ENCODE data around the gene MUCL1. TPM values are rescaled to one million over a fixed set of nuclear protein-coding genes. Genes with fewer than 3 reads are reported as not detected.

MUCL1 gene, protein sequence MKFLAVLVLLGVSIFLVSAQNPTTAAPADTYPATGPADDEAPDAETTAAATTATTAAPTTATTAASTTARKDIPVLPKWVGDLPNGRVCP
- not detected for polyA plus RNA-seq

DNA sequence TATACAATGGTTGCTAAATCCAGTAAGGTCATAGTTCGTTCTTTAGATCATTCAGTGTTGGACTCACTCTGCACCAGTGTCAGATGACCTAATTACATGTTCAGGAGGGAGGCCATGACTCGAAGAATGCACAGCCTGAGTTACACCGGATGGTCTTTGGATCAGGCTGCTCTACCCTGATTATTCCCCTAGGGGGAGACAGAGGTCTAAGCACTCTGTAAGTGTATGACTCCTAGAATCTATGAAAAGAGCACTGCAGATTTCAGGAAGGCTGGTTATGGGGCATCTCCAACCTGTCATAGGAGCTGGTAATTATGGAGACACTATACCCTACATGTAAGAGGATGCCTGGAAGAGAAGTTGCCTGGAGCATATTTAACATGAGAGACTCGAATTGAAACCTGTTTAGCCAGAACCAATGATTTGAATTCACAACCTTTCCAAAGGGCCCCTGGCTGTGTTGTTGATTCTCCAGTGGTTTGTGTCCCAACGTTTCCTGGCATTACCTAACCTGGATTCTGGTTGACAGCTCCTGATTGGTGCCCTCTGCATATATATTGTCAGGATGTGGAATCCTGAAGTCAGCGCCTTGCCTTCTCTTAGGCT is at the start of gene MUCL1:
Gene MUCL1, plus strand, starts transcription at position 584 of the 606 bp plus-strand sequence. CDS start 67 bp downstream, outside the sequence.
- Histone ChIP-seq H3K27ac (ENCODE audit: low read depth in 2 of 2, low read length in 1 of 2) (no peak within 1 kb of the TSS), H3K27me3 (ENCODE audit: control insufficient read depth in 1 of 2, insufficient read depth in 2 of 2, low read length in 2 of 2) (no peaks in the 10 kb centered on the region), H3K4me3 (ENCODE audit: low read depth in 1 of 2, low read length in 2 of 2) (no peak within 1 kb of the TSS), H3K36me3 (ENCODE audit: control insufficient read depth in 2 of 2, insufficient read depth in 2 of 2, low read length in 1 of 2) (no peaks in the 10 kb centered on the region), H3K9me3 (ENCODE audit: control insufficient read depth in 2 of 2, insufficient read depth in 1 of 2, low read depth in 1 of 2, low read length in 1 of 2) (no peaks in the 10 kb centered on the region), H3K4me1 (ENCODE audit: control insufficient read depth in 2 of 2, insufficient read depth in 2 of 2, low read length in 1 of 2) (no peaks in the 10 kb centered on the region)
- WGBS, 2 donors = 28 to 35% methylated on average over 6 of the region's 6 CpGs

DNA sequence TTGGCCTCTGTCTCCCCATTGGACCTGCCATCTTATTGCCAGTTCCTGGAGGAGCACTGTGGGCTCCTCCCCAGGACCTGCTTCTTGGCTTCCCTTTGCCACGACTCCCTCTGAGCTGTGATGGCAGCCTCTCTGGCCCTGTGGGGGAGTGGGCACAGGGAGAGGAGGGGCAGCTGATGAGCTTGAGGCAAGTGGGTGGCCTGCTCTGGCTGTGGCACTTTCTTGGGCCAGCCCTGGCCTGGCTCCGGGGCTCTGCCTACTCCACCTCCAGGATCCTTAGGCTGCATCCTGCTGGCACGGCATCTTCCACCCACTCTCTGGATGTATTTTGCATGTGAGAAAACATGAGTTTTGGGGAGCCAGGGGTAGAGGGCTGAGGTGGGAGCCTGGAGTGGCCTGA is 32.6 kb upstream of the MUCL1 start:
- H3K36me3 ChIP-seq (ENCODE audit: control insufficient read depth in 2 of 2, insufficient read depth in 2 of 2, low read length in 1 of 2) = no peaks in the 10 kb centered on the region
- H3K27ac ChIP-seq (ENCODE audit: low read depth in 2 of 2, low read length in 1 of 2) = no peak overlapping the region
- no peaks in the 10 kb centered on the region for H3K27me3 ChIP-seq (ENCODE audit: control insufficient read depth in 1 of 2, insufficient read depth in 2 of 2, low read length in 2 of 2)
- 85 to 89% methylated on average over 3 of the region's 3 CpGs for whole genome bisulfite sequencing, 2 donors
- peaks cover 11 to 13% of the 10 kb centered on the region in 2 donors for H3K9me3 ChIP-seq (ENCODE audit: control insufficient read depth in 2 of 2, insufficient read depth in 1 of 2, low read depth in 1 of 2, low read length in 1 of 2)
- no peak overlapping the region for H3K4me3 ChIP-seq (ENCODE audit: low read depth in 1 of 2, low read length in 2 of 2)
- no peaks in the 10 kb centered on the region for H3K4me1 ChIP-seq (ENCODE audit: control insufficient read depth in 2 of 2, insufficient read depth in 2 of 2, low read length in 1 of 2)

- H3K9me3 ChIP-seq (ENCODE audit: control insufficient read depth in 2 of 2, insufficient read depth in 1 of 2, low read depth in 1 of 2, low read length in 1 of 2) = peaks cover 6 to 8% of the 10 kb centered on the region in 2 donors
- H3K27ac ChIP-seq (ENCODE audit: low read depth in 2 of 2, low read length in 1 of 2) = no peak overlapping the region
- no peaks in the 10 kb centered on the region for H3K36me3 ChIP-seq (ENCODE audit: control insufficient read depth in 2 of 2, insufficient read depth in 2 of 2, low read length in 1 of 2)
- WGBS, 2 donors = 92 to 98% methylated on average over 2 of the region's 2 CpGs
- H3K4me3 ChIP-seq (ENCODE audit: low read depth in 1 of 2, low read length in 2 of 2) = no peak overlapping the region
- H3K4me1 ChIP-seq (ENCODE audit: control insufficient read depth in 2 of 2, insufficient read depth in 2 of 2, low read length in 1 of 2) = no peaks in the 10 kb centered on the region
- no peaks in the 10 kb centered on the region for H3K27me3 ChIP-seq (ENCODE audit: control insufficient read depth in 1 of 2, insufficient read depth in 2 of 2, low read length in 2 of 2)
Observed at GRCh38 chr12:54824402-54824801, 29.9 kb upstream of the MUCL1 start.

GRCh38 chr12:54829511-54829910 is 24.8 kb upstream of the MUCL1 start:
- no peaks in the 10 kb centered on the region for H3K36me3 ChIP-seq (ENCODE audit: control insufficient read depth in 2 of 2, insufficient read depth in 2 of 2, low read length in 1 of 2)
- H3K4me3 ChIP-seq (ENCODE audit: low read depth in 1 of 2, low read length in 2 of 2) = no peak overlapping the region
- no peaks in the 10 kb centered on the region for H3K4me1 ChIP-seq (ENCODE audit: control insufficient read depth in 2 of 2, insufficient read depth in 2 of 2, low read length in 1 of 2)
- no peaks in the 10 kb centered on the region for H3K27me3 ChIP-seq (ENCODE audit: control insufficient read depth in 1 of 2, insufficient read depth in 2 of 2, low read length in 2 of 2)
- WGBS, 2 donors = 82 to 88% methylated on average over 5 of the region's 5 CpGs
- H3K9me3 ChIP-seq (ENCODE audit: control insufficient read depth in 2 of 2, insufficient read depth in 1 of 2, low read depth in 1 of 2, low read length in 1 of 2) = no peaks in the 10 kb centered on the region
- no peak overlapping the region for H3K27ac ChIP-seq (ENCODE audit: low read depth in 2 of 2, low read length in 1 of 2)

GRCh38 chr12:54830199-54830598 is 24.1 kb upstream of the MUCL1 start:
- Histone ChIP-seq H3K27ac (ENCODE audit: low read depth in 2 of 2, low read length in 1 of 2) (no peak overlapping the region), H3K4me1 (ENCODE audit: control insufficient read depth in 2 of 2, insufficient read depth in 2 of 2, low read length in 1 of 2) (no peaks in the 10 kb centered on the region), H3K36me3 (ENCODE audit: control insufficient read depth in 2 of 2, insufficient read depth in 2 of 2, low read length in 1 of 2) (no peaks in the 10 kb centered on the region), H3K9me3 (ENCODE audit: control insufficient read depth in 2 of 2, insufficient read depth in 1 of 2, low read depth in 1 of 2, low read length in 1 of 2) (no peaks in the 10 kb centered on the region), H3K4me3 (ENCODE audit: low read depth in 1 of 2, low read length in 2 of 2) (no peak overlapping the region), H3K27me3 (ENCODE audit: control insufficient read depth in 1 of 2, insufficient read depth in 2 of 2, low read length in 2 of 2) (no peaks in the 10 kb centered on the region)

DNA sequence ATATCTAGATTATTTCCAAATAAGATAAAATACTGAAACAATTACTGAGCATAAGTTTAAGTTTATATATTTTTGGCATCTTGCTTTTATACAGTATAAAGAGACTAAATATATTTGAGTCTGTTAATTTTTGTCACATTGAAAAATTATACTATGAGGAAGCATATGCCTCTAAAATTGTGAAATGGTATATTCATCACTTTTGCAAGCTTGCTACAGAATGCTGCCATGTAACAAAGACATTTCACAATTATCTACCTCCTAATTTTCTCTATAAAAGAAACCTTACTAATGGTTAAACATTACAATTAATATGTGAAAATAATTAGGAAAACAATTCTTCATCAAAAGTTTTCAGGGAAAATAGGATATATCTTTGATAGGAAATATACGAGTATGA is 22.7 kb upstream of the MUCL1 start:
- no peak overlapping the region for H3K4me3 ChIP-seq (ENCODE audit: low read depth in 1 of 2, low read length in 2 of 2)
- H3K36me3 ChIP-seq (ENCODE audit: control insufficient read depth in 2 of 2, insufficient read depth in 2 of 2, low read length in 1 of 2) = no peaks in the 10 kb centered on the region
- no peak overlapping the region for H3K27ac ChIP-seq (ENCODE audit: low read depth in 2 of 2, low read length in 1 of 2)
- H3K9me3 ChIP-seq (ENCODE audit: control insufficient read depth in 2 of 2, insufficient read depth in 1 of 2, low read depth in 1 of 2, low read length in 1 of 2) = no peaks in the 10 kb centered on the region
- no peaks in the 10 kb centered on the region for H3K4me1 ChIP-seq (ENCODE audit: control insufficient read depth in 2 of 2, insufficient read depth in 2 of 2, low read length in 1 of 2)
- no peaks in the 10 kb centered on the region for H3K27me3 ChIP-seq (ENCODE audit: control insufficient read depth in 1 of 2, insufficient read depth in 2 of 2, low read length in 2 of 2)
- WGBS, 2 donors = 73 to 77% methylated on average over 1 of the region's 1 CpG

- Histone ChIP-seq H3K27me3 (ENCODE audit: control insufficient read depth in 1 of 2, insufficient read depth in 2 of 2, low read length in 2 of 2) (no peaks in the 10 kb centered on the region), H3K9me3 (ENCODE audit: control insufficient read depth in 2 of 2, insufficient read depth in 1 of 2, low read depth in 1 of 2, low read length in 1 of 2) (peaks cover 0 to 2% of the 10 kb centered on the region in 2 donors), H3K36me3 (ENCODE audit: control insufficient read depth in 2 of 2, insufficient read depth in 2 of 2, low read length in 1 of 2) (no peaks in the 10 kb centered on the region), H3K27ac (ENCODE audit: low read depth in 2 of 2, low read length in 1 of 2) (no peak overlapping the region), H3K4me3 (ENCODE audit: low read depth in 1 of 2, low read length in 2 of 2) (no peak overlapping the region), H3K4me1 (ENCODE audit: control insufficient read depth in 2 of 2, insufficient read depth in 2 of 2, low read length in 1 of 2) (no peaks in the 10 kb centered on the region)
- 81 to 83% methylated on average over 3 of the region's 3 CpGs for WGBS, 2 donors
Observed at GRCh38 chr12:54840244-54840865, 14.0 kb upstream of the MUCL1 start.

DNA sequence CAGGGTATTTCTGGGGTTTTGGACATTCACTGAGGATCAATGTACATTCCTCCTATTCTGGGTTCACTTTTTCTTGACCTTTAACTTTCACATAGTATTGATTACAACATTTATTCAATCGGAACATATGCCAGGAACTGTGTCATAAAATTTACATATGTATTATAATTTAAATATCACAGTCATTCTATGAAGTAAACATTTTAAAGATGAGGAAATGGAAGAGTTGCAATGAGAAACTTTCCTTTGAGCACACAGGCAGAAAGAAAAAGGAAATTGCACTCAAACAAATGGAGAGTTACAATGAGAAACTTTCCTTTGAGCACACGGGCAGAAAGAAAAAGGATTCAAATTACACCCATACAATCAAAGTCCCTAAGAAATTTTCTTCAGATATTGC is 3.1 kb downstream of the MUCL1 start:
- no peaks in the 10 kb centered on the region for H3K36me3 ChIP-seq (ENCODE audit: control insufficient read depth in 2 of 2, insufficient read depth in 2 of 2, low read length in 1 of 2)
- H3K9me3 ChIP-seq (ENCODE audit: control insufficient read depth in 2 of 2, insufficient read depth in 1 of 2, low read depth in 1 of 2, low read length in 1 of 2) = no peaks in the 10 kb centered on the region
- H3K27me3 ChIP-seq (ENCODE audit: control insufficient read depth in 1 of 2, insufficient read depth in 2 of 2, low read length in 2 of 2) = no peaks in the 10 kb centered on the region
- no peaks in the 10 kb centered on the region for H3K4me1 ChIP-seq (ENCODE audit: control insufficient read depth in 2 of 2, insufficient read depth in 2 of 2, low read length in 1 of 2)
- WGBS, 2 donors = 43% methylated on average over 2 of the region's 2 CpGs
- H3K27ac ChIP-seq (ENCODE audit: low read depth in 2 of 2, low read length in 1 of 2) = no peak overlapping the region
- no peak overlapping the region for H3K4me3 ChIP-seq (ENCODE audit: low read depth in 1 of 2, low read length in 2 of 2)

GRCh38 chr12:54858562-54858961 is 4.2 kb downstream of the MUCL1 start:
- no peak overlapping the region for H3K27ac ChIP-seq (ENCODE audit: low read depth in 2 of 2, low read length in 1 of 2)
- H3K9me3 ChIP-seq (ENCODE audit: control insufficient read depth in 2 of 2, insufficient read depth in 1 of 2, low read depth in 1 of 2, low read length in 1 of 2) = no peaks in the 10 kb centered on the region
- no peak overlapping the region for H3K4me3 ChIP-seq (ENCODE audit: low read depth in 1 of 2, low read length in 2 of 2)
- no peaks in the 10 kb centered on the region for H3K36me3 ChIP-seq (ENCODE audit: control insufficient read depth in 2 of 2, insufficient read depth in 2 of 2, low read length in 1 of 2)
- no peaks in the 10 kb centered on the region for H3K27me3 ChIP-seq (ENCODE audit: control insufficient read depth in 1 of 2, insufficient read depth in 2 of 2, low read length in 2 of 2)
- WGBS, 2 donors = 42 to 44% methylated on average over 1 of the region's 1 CpG
- no peaks in the 10 kb centered on the region for H3K4me1 ChIP-seq (ENCODE audit: control insufficient read depth in 2 of 2, insufficient read depth in 2 of 2, low read length in 1 of 2)

DNA sequence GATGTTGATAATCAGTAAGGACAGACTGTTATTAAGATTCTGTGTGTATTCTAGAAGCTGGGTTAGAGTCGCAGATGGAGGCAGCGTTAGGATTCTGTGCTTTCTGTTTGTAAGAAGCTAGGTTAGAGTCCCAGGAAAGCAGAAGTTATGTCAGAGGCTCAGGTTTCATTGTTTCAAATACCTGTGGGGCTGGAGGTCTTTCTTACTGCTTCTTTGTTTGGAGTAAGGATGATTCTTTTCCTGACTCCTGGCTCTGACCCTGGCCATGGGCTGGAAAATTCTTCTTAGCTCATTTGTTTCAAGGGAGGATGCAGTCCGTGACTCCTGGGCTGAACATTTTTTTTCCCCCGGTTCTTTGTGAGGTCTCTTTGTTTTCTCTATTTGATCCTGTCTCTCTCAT is 5.2 kb downstream of the MUCL1 start:
- Histone ChIP-seq H3K27me3 (ENCODE audit: control insufficient read depth in 1 of 2, insufficient read depth in 2 of 2, low read length in 2 of 2) (no peaks in the 10 kb centered on the region), H3K27ac (ENCODE audit: low read depth in 2 of 2, low read length in 1 of 2) (no peak overlapping the region), H3K36me3 (ENCODE audit: control insufficient read depth in 2 of 2, insufficient read depth in 2 of 2, low read length in 1 of 2) (no peaks in the 10 kb centered on the region), H3K4me3 (ENCODE audit: low read depth in 1 of 2, low read length in 2 of 2) (no peak overlapping the region), H3K9me3 (ENCODE audit: control insufficient read depth in 2 of 2, insufficient read depth in 1 of 2, low read depth in 1 of 2, low read length in 1 of 2) (no peaks in the 10 kb centered on the region), H3K4me1 (ENCODE audit: control insufficient read depth in 2 of 2, insufficient read depth in 2 of 2, low read length in 1 of 2) (no peaks in the 10 kb centered on the region)
- WGBS, 2 donors = 56 to 63% methylated on average over 4 of the region's 4 CpGs

All from esophagus (tissue), 2 donors.